Natural killer cell (primary cell): Measurements from ENCODE around the gene GPRC5D. TPM values are rescaled to one million over a fixed set of nuclear protein-coding genes. Genes with fewer than 3 reads are reported as not detected.

ENCODE experiments used
- ATAC-seq, 3 donors: fragments of 150-1000 bp in 2 of 3; fragments of 200-7000 bp in 1 of 3; cut with Tn5 transposase; 1 replicate in 1 of 3; 2 replicates in 2 of 3; pipeline ENCODE4 v1.10.0; 2021; ENCODE audit warnings: mild to moderate bottlenecking in 2 of 3, moderate library complexity in 2 of 3
- DNase-seq, 2 donors: peaks; one replicate each; pipeline versions ENCODE4 v3.0.0 to v3.0.0-alpha.2; 2013 to 2021; ENCODE audit warnings: mixed read lengths in 1 of 2
- H3K27ac ChIP-seq: one replicate; pipeline ENCODE4 v1.5.1; 2013; ENCODE audit warnings: mild to moderate bottlenecking, low read length
- H3K27me3 ChIP-seq: one replicate; pipeline ENCODE4 v1.6.1; 2013; ENCODE audit warnings: low read length; ENCODE audit not compliant: control insufficient read depth, insufficient read depth
- H3K36me3 ChIP-seq: one replicate; pipeline ENCODE4 v1.6.1; 2013; ENCODE audit warnings: low read length; ENCODE audit not compliant: control insufficient read depth, insufficient read depth
- H3K4me1 ChIP-seq: one replicate; pipeline ENCODE4 v1.6.1; 2013; ENCODE audit warnings: low read length; ENCODE audit not compliant: control insufficient read depth, insufficient read depth
- H3K4me3 ChIP-seq: one replicate; pipeline ENCODE4 v1.5.1; 2013; ENCODE audit warnings: low read length
- H3K9me3 ChIP-seq: one replicate; pipeline ENCODE4 v1.6.1; 2013; ENCODE audit warnings: low read length; ENCODE audit not compliant: control insufficient read depth, insufficient read depth
- H3K27ac Mint-ChIP-seq, 2 donors: one replicate each; pipeline ENCODE4 v1.8.0; 2022; ENCODE audit warnings: mild to moderate bottlenecking in 2 of 2, mixed read lengths in 2 of 2, moderate library complexity in 1 of 2
- H3K27me3 Mint-ChIP-seq, 2 donors: one replicate each; pipeline ENCODE4 v1.8.0; 2022; ENCODE audit warnings: low read depth in 2 of 2, mixed read lengths in 2 of 2
- H3K36me3 Mint-ChIP-seq: one replicate; pipeline ENCODE4 v1.8.0; 2022; ENCODE audit warnings: mixed read lengths
- H3K4me1 Mint-ChIP-seq, 2 donors: one replicate each; pipeline ENCODE4 v1.8.0; 2022; ENCODE audit warnings: mixed read lengths in 2 of 2
- H3K4me3 Mint-ChIP-seq: one replicate; pipeline ENCODE4 v1.8.0; 2022; ENCODE audit warnings: mild to moderate bottlenecking, moderate library complexity, mixed read lengths
- H3K9me3 Mint-ChIP-seq, 2 donors: one replicate each; pipeline ENCODE4 v1.8.0; 2022; ENCODE audit warnings: mixed read lengths in 2 of 2
- WGBS: methylation state at CpG from one replicate; pipeline ENCODE4 v1.1.7; 2013; ENCODE audit warnings: missing lambda C conversion rate; ENCODE audit not compliant: insufficient coverage; 5-methylcytosine and 5-hydroxymethylcytosine counted together
- intact Hi-C: fragments of 100-400 bp; cut with micrococcal nuclease; formaldehyde crosslinking; loops from one replicate; pipeline ENCODE4 v1.14.2; 2022
- total RNA-seq, 4 donors: library from RNA; stranded (reverse); fragments of 120-200 nt in 1 of 4; gene quantifications; one replicate each; pipeline versions ENCODE4 v1.2.3 to v1.2.4, GENCODE V29; 2013 to 2022
- TF ChIP-seq, protein P1 (sequence below): fragments of 200-600 bp; IDR thresholded peaks from one replicate; pipeline ENCODE4 v1.8.0; 2022; ENCODE audit warnings: antibody characterized with exemption

GPRC5D gene
- 1 to 10 TPM in 1 of 3 donors, not detected in 2; 5.5 TPM for total RNA-seq
- total RNA-seq (2013): not detected

DNA sequence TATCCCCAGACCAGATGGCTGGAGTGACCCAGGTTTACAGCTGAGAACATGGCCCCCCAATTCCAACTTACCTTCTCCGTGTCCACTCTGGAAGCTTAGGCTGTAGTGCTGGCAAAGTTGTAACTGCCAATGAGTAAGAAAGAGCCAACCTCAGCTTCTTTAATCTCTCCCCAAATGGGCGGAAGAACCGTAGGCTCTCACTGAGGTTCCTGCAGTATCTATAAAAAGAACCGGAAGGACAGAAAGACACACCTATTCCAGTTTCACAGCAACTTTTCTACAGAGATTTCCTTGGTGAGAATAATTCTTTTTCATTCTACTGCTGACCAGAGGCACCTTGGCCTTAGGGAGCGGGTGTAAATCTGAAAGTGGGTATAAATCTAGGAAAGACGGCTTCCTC is at the start of gene GPRC5D:
GPRC5D (minus strand) TSS at position 135 of the 400 bp plus-strand sequence. CDS start 1,786 bp downstream, outside the sequence.
- no peak for ATAC-seq
- no peaks in the 10 kb centered on the region for H3K4me1 Mint-ChIP-seq
- peaks cover 4 to 12% of the 10 kb centered on the region in 2 donors for H3K27me3 Mint-ChIP-seq
- no peak within 1 kb of the TSS for H3K27ac ChIP-seq
- no peak within 1 kb of the TSS for H3K4me3 Mint-ChIP-seq
- 95% methylated on average over 5 of the region's 6 CpGs for WGBS
- no peaks in the 10 kb centered on the region for H3K4me1 ChIP-seq
- H3K27me3 ChIP-seq: no peaks in the 10 kb centered on the region
- TF ChIP-seq, protein P1, sequence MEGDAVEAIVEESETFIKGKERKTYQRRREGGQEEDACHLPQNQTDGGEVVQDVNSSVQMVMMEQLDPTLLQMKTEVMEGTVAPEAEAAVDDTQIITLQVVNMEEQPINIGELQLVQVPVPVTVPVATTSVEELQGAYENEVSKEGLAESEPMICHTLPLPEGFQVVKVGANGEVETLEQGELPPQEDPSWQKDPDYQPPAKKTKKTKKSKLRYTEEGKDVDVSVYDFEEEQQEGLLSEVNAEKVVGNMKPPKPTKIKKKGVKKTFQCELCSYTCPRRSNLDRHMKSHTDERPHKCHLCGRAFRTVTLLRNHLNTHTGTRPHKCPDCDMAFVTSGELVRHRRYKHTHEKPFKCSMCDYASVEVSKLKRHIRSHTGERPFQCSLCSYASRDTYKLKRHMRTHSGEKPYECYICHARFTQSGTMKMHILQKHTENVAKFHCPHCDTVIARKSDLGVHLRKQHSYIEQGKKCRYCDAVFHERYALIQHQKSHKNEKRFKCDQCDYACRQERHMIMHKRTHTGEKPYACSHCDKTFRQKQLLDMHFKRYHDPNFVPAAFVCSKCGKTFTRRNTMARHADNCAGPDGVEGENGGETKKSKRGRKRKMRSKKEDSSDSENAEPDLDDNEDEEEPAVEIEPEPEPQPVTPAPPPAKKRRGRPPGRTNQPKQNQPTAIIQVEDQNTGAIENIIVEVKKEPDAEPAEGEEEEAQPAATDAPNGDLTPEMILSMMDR: no peak
- H3K27ac Mint-ChIP-seq: no peak within 1 kb of the TSS
- no peaks in the 10 kb centered on the region for H3K36me3 Mint-ChIP-seq
- DNase-seq: no peak
- peaks cover 0 to 2% of the 10 kb centered on the region in 2 donors for H3K9me3 Mint-ChIP-seq
- H3K36me3 ChIP-seq: no peaks in the 10 kb centered on the region
- intact Hi-C loops: no loop called here
- no peak within 1 kb of the TSS for H3K4me3 ChIP-seq
- no peaks in the 10 kb centered on the region for H3K9me3 ChIP-seq

DNA sequence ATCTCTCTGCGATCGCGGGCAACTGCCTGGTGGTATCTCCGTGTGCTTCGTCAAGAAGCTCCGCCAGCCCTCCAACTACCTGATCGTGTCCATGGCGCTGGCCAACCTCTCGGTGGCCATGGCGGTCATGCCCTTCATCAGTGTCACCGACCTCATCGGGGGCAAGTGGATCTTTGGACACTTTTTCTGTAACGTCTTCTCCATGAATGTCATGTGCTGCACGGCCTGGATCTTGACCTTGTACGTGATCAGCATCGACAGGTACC is 49.7 kb upstream of the GPRC5D start:
- Mint-ChIP-seq H3K36me3 (no peaks in the 10 kb centered on the region), H3K4me1 (peaks cover 24 to 46% of the 10 kb centered on the region in 2 donors), H3K27ac (peak overlapping the region; percentile 57 to 89), H3K27me3 (peaks cover 0 to 7% of the 10 kb centered on the region in 2 donors), H3K9me3 (no peaks in the 10 kb centered on the region), H3K4me3 (peak overlapping the region; percentile 87)
- no peaks in the 10 kb centered on the region for H3K36me3 ChIP-seq
- intact Hi-C loops: loop anchor here (2.0 to 10.0 kb wide), 2 partner anchors 213 to 647 kb away; partner anchors contain the start of genes BORCS5 and MANSC1
- H3K27ac ChIP-seq: no peak overlapping the region
- peak overlapping the region; percentile 78 for H3K4me3 ChIP-seq
- peaks cover 25% of the 10 kb centered on the region for H3K4me1 ChIP-seq
- H3K27me3 ChIP-seq: peaks cover 2% of the 10 kb centered on the region
- no peak for DNase-seq
- ATAC-seq: no peak
- H3K9me3 ChIP-seq: no peaks in the 10 kb centered on the region
- TF ChIP-seq, protein P1: no peak
- WGBS: 48% methylated on average over 16 of the region's 16 CpGs

DNA sequence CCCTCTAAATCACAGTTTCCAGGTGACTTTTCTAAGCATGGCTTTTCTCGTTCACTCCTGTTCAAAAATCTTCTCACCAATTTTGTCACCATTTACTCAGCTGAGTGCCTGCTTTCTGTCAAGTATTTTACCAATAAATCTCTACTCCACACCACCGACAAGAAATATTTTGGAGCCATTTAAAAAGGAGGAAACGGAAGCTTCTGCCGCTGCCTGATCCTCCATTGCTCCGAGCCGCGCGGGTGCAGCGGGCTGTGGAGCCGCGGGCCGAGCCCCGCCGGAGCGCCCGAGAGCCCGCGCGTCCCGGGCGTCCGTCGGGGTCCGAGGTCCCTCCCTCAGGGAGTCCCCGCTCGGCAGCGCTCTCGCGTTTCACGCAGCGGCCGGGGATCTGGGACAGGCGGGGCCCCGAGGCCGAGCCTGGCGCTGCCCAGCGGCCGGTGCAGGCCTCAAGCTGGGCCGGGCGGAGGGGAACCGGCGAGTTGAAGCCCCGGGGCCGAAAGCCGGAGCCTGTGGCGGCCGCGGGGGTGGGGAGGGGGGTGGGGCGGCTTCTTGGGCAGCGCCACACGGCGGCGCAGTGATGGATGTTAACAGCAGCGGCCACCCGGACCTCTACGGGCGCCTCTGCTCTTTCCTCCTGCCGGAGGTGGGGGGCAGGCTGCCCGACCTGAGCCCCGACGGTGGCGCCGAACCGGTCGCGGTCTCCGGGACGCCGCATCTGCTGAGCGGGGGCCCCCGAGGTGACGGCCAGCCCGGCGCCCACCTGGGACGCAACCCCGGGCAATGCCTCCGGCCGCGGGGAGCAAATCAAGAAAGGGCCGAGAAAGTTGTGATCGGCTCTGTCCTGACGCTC is 49.2 kb upstream of the GPRC5D start:
- Mint-ChIP-seq H3K4me1 (peaks cover 24 to 46% of the 10 kb centered on the region in 2 donors), H3K27me3 (peaks cover 0 to 7% of the 10 kb centered on the region in 2 donors), H3K36me3 (no peaks in the 10 kb centered on the region), H3K9me3 (no peaks in the 10 kb centered on the region), H3K4me3 (peak overlapping the region; percentile 92), H3K27ac (peak overlapping the region; percentile 78 to 89)
- peak; percentile 52 to 67 for DNase-seq
- peak overlapping the region; percentile 78 for H3K4me3 ChIP-seq
- no peaks in the 10 kb centered on the region for H3K9me3 ChIP-seq
- H3K4me1 ChIP-seq: peaks cover 25% of the 10 kb centered on the region
- H3K36me3 ChIP-seq: no peaks in the 10 kb centered on the region
- H3K27ac ChIP-seq: peak overlapping the region; percentile 76
- peaks cover 2% of the 10 kb centered on the region for H3K27me3 ChIP-seq
- intact Hi-C loops: loop anchor here (1.0 to 10.0 kb wide), 3 partner anchors 97 to 646 kb away; partner anchors contain the start of genes BORCS5 and MANSC1
- ATAC-seq: peak; percentile 7 to 25 (median 15)
- WGBS: under 1% methylated on average over 82 of the region's 82 CpGs
- TF ChIP-seq, protein P1: peak; percentile 55
